SK-N-MC (cell line): Measurements from ENCODE around the gene REG1A.

ENCODE experiments used
- EZH2 ChIP-seq: fragments of 200-600 bp; sonication (generic); IDR thresholded peaks from one replicate; pipeline ENCODE4 v1.6.1; 2017; ENCODE audit warnings: antibody characterized with exemption
- POLR2AphosphoS5 ChIP-seq: IDR thresholded peaks from 2 replicates; pipeline ENCODE4 v1.6.1; 2012; ENCODE audit warnings: mild to moderate bottlenecking, low read depth, low read length, borderline replicate concordance

DNA sequence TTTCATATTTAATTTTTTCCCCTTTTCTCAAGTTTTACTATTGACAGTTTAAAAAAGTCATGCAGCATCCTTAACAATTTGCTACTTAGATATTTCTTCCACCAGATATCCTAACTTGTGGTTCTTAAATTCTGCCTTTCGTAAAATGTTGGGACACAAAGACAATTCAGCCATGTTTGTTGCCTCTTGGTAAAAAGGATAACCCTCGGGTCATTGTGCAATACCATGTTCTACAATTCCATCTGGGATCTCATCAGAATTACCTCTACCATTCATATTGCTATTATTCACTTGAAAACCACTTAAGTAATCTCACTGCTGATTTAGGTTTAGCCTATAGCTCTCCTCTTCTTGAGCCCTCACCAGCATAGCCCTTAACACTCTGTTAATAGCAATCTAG lies 19.3 kb upstream of the REG1A start:
- TF ChIP-seq POLR2AphosphoS5 (no peak), EZH2 (no peak)
